ENCODE results near the gene DSG4. TPM values are rescaled to one million over a fixed set of nuclear protein-coding genes. Genes with fewer than 3 reads are reported as not detected.

The DSG4 gene
- total RNA-seq, 2 donors from 2014 or later: not detected

- Histone ChIP-seq H3K36me3 (replicated peaks in 1 of 2; ENCODE audit: insufficient read depth in 1 of 2, low read depth in 2 of 2) (no peaks in the 10 kb centered on the region), H3K4me1 (no peaks in the 10 kb centered on the region), H3K4me3 (no peak overlapping the region), H3K27ac (no peak overlapping the region), H3K27me3 (no peaks in the 10 kb centered on the region), H3K9me3 (no peaks in the 10 kb centered on the region)
- 85 to 93% methylated on average over 3 of the region's 3 CpGs for WGBS, 2 donors
- no peak for DNase-seq
- TF ChIP-seq, protein P1, sequence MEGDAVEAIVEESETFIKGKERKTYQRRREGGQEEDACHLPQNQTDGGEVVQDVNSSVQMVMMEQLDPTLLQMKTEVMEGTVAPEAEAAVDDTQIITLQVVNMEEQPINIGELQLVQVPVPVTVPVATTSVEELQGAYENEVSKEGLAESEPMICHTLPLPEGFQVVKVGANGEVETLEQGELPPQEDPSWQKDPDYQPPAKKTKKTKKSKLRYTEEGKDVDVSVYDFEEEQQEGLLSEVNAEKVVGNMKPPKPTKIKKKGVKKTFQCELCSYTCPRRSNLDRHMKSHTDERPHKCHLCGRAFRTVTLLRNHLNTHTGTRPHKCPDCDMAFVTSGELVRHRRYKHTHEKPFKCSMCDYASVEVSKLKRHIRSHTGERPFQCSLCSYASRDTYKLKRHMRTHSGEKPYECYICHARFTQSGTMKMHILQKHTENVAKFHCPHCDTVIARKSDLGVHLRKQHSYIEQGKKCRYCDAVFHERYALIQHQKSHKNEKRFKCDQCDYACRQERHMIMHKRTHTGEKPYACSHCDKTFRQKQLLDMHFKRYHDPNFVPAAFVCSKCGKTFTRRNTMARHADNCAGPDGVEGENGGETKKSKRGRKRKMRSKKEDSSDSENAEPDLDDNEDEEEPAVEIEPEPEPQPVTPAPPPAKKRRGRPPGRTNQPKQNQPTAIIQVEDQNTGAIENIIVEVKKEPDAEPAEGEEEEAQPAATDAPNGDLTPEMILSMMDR (IDR thresholded peaks at IDR 0.05): no peak
- TF ChIP-seq POLR2A (IDR thresholded peaks at IDR 0.05): no peak
- intact Hi-C loops (cut with DNase I): no loop called here
- no peak for ATAC-seq
Observed at GRCh38 chr18:31454066-31454708, 77.6 kb downstream of the DSG4 start.

Small RNA genes within 50 kb of the gene (small RNA-seq; reads per million reads assigned to genes)
- gene RF00019 (not detected), gene RNU6-167P (not detected)

Other genes with a start within 250 kb of the DSG4 start
- gene DSC1, start 213.9 kb upstream of the DSG4 start, total RNA-seq: not detected
- under 1 TPM in 1 of 2 donors, not detected in 1; under 0.01 TPM for gene DSG1, start 58.6 kb upstream of the DSG4 start, total RNA-seq
- gene DSG3, start 71.0 kb downstream of the DSG4 start, total RNA-seq: not detected
- gene DSG2, start 121.4 kb downstream of the DSG4 start, total RNA-seq: 10 to 100 TPM; 19.1 to 34.0 TPM
- gene TTR, start 215.1 kb downstream of the DSG4 start, total RNA-seq: 100 to 1,000 TPM; 145 to 352 TPM

All from body of pancreas (tissue), 4 donors.